ENCODE measurements around the gene UACA.
"Not testable (repeated sequence)": the region's sequence is repeated elsewhere in the genome, so short reads cannot be mapped to it uniquely, and the experiment has no call there.

The UACA gene

DNA sequence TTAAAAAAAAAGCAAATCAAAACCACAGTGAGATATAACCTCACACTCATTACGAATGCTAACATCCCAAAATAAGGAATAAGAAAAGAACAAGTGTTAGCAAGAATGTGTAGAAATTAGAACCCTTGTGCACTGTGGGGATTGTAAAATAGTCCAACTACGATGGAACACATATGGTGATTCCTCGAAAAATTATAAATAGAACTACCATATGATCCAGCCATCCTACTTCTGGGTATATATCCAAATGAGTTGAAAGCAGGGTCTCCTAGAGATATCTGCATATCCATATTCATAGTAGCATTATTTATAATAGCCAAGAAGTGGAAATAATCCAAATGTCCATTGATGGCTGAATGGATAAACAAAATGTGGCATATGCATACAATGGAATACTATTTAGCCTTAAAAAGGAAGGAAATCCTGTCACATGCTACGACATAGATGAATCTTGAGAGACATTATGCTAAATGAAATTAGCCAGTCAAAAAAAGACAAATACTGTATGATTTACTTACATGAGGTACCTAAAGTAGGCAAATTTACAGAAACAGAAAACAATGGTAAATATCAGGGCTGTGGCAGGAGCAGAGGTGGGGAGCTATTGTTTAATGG, 55.6 kb downstream of the UACA start:
- no peak for DNase-seq

DNA sequence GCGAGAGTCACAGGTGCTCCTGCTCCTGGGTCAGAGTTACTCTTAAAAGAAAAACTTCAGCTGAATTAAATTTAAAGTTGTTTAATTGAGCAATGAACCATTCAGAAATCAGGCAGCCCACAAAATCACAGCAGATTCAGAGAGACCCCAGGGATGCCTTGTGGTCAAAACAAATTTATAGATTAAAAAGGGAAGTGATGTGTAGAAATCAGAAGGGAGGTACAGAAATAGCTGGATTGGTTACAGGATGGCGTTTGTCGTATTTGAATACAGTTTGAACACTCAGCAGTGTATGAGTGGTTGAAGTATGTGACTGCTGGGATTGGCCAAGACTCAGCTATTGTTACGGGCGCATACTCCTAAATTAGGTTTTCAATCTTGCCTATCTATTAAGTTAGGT, 58.6 kb downstream of the UACA start:
- DNase-seq = no peak

DNA sequence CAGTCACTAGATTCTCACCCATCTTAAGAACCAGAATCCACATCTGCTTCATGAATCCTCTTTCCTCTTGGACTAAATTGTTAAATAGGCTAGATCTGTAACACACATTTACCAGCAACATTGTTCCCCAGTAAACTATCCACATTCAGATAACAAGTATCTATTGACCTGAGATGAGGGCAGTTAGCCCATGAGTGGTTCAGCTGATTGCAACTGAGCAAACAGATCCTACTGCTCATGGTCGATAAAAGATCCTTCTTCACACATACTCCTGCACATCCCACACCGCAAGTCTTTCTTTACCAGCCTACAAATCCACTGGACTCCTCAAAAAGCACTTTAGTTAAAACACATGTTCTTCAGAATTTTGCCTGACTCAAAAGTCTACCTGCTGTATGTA, 59.2 kb downstream of the UACA start:
- no peak for DNase-seq

DNA sequence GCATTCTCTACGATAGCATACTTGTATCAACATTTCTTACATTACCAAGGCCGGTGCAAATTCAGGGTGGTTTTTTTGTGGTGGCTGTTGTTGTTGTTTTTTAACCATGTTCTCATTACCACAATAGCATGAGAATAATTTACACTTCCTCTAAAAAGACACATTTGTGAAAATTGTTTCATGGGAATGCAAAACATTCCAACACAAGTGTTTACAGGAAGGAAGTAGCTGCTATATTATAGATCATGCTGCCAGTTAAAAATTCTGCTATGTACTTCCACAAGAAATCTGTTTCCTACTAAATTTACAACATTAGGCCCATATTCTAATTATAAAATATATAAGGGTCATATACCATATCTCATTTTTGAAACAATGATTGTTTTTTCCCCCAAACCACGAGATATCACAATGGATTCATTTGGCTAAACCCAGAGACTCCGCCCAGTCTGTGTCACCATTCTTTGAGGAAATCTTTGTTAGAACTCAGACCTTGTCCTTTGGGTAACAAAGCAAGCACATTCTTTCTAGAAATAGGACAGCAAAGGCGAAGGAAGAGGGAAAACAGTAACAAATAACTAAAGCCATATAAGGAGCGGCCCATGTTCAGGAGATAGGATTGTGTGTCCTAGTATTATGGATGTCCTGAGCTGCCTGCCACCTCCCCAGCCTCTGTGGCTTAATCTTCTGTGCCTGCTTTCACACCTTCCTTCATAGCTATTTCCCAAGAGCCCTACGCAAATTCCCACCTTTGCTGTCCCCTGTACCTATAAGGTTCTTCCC, 60.1 kb downstream of the UACA start:
- DNase-seq = no peak

DNA sequence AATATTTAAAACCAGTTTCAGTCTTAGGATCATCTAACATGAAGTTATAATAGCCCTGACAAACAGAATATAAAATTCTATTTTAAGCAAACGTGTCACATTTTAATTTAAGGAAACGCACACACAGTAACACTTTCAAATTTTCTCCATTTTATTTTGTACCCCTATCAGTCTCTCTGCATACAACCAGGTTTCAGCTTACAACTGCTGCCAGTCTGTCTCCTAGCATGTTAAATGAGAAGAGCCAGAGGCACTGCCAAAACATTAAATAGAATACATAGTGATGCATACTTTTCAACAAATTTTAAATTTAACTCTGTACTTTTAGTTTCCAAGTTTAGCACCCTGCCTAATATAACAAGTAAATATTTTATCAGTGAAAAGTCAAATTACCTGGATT, 60.8 kb downstream of the UACA start:
- no peak for DNase-seq

DNA sequence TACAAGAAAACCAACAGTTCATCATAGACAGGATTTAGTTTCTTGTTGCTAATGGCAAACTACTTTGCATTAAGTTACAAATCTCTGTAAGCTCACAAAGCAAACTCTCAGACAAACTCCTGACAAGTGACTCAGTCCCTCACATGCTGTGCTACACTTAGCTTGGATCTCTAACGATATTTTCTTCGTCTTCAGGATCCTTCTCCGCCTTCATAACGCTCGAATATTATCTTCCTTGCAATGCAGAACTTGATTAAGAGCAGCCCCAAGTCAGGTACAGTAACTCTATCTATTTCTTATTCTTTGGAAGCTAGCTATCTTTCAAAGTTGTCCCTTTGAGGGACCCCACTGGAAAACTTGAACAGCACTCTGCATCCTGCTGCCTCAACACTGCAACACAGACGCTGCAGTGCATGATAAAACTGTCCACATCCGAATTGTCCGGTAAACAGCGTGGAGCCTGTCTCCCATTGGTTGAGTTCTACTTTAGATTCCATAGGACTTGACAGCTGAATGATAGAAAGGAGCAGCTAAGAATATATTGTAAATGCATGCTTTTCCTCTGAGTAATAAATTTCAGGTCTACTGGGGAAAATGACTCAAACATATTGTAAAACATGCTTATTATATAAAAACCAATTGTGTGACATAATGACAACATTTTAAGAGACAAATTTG, 61.3 kb downstream of the UACA start:
- no peak for DNase-seq

DNA sequence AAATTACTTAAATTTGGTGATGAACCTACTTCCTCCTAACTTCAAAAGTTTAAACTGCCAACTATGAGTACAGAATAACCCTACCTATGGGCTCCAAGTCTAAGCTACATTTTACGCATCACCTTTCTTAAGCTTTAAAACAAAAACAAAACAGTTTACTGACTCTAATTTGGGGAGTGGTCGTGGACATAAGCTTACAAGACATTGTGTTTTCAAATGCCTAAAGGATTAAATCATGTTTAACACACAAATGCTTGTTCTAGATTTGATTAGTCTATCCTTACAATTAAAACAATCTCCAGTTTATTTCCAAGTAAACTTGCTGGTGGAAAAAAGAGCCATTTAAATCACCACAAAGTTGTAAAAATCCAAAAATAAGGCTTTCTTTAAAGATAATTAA, 62.2 kb downstream of the UACA start:
- no peak for DNase-seq

DNA sequence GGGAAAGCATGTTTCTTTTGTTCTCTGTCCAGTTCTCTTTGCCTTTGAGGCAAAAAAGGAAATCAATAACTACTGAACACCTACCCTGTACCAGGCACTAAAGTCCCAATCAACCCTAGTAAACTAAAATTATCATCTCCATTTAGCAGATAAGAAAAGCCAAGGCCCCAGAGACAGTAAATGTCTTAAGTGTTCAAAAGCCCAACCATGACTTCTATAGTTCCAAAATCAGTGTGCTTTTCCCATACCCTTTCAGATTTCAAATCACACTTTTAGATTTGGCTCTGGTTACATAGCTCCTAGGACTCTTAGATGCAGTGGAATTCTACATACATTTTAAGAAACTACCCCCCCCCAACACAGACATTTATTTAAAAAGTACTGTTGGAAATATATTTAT, 63.5 kb downstream of the UACA start:
- DNase-seq = no peak

DNA sequence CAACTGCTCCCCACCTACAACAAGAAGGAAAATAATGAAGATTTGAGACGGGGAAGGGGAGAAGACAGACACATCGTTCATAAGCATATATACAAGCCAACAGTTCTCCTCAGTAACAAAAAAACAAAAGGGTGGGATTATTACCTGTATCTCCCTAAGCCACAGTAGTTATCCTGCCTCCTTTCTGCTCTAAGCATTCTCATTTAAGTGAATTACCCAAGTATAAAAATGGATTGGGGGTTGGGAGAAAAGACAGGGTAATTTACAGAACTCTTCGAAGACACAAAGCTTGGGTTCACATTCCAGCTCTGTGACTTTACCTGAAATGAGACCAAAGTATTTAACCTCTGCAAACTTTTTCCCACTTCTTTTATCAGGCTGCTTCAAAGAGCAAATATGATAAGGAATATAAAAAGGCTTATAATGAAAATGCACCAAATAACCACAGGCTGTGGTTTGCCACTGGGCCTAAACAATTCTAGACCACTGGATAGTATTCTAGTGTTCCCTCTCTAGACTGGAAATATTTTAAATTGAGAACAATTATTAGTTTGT, 64.4 kb downstream of the UACA start:
- DNase-seq = no peak

DNA sequence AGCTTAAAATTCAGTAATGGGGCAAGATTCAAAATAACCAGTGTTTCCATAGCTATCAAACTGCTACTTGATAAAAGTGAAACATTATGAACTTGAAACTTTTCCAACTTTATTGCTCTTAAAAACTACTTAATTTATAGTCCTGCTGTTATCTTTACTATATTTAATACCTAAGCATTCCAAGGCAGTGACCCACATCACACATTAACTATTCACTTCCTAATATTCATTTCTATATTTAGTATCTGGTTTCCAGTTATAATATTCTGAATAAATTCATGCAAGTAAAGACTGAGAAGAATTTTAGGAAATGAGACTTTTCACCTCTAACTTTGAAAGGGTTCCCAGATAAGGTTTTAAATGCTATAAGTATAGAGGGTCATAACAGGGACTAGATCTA, 64.9 kb downstream of the UACA start:
- no peak for DNase-seq

DNA sequence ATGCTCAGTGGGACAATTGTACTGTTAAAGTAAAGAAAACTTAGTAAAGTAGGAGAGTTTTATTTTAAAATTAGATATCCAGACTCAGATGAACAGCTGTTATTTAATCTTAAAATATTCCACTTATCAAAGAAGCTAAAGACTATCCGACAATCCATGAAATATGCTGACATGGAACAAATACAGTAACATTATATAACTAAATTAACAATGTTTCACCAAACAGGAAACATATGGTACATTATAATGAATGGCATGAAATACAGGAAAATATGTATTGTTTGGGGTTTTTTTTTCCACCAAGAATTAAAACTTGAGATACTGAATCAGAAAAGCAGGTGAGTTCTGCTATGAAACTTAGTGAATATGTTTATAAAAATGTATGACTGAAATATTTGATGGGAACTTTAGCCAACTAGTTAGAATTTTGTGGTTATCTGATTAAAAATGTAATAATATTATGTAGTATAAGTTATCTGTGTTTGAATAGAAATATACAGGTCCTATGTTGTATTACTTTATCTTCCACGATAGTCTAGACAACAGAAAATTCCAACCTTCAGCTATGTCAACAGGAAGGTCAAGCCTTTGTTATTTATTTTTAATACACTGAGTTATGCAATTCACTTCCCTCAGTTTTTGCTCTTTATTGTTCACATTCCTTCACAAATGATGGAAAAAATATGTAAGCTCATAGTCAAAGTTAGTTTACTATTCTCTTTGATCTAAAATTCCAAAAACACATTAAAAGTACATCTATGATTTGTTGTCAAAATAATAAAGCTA, 72.7 kb downstream of the UACA start:
- DNase-seq = no peak

DNA sequence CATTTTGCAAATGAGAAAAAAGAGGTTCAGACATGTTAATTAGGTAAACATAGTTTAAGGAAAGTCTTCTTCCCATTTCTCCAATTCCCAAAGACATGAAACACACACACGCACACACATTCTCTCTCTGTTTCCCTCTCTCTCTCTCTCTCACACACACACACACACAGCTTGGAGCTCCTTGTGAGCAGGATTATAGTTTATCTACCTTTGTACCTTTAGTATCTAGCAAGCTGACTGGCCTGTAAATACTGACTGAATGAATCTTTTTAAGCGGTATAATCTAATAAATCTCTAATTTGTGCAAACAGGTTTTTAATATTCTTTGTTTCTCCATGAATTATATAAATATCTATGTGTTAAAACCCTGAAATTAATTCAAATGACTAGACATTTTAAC, 73.3 kb downstream of the UACA start:
- DNase-seq = no peak

DNA sequence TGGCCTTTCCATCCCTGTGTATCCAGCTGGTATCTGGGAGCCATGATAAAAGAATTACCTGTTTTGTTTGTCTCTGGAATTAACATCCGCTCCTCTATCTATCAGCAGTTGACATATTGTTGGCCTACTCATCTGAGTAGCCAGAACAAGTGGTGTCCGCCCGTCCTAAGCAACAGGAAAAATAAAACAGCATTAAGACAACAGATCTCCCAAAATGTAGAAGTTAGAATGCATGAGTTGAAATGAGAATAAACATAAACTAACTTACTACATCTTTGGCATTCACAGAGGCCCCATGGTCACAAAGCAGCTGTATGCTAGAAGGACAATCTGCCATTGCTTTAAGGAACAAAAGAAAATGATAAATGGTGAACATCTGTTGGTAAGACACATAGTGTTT, 75.9 kb downstream of the UACA start:
- no peak for DNase-seq

DNA sequence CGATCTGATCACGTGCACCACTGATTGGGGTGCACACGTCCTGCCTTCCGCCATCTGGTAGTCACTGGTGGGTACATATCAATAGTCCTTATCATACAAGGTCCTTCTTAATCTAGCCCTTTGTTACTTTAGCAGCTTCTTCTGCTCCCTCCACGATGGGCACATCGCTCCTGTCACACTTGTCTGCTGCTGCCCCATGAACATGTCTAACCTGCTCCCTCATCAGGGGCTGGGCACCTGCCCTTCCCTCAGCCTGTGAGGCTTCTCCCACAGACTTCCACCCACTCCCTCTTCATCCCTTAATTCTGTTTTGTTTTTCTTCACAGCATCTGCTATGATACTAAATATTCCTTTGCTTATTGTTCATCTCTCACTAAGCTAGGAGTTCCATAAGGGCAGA, 82.5 kb downstream of the UACA start:
- no peak for DNase-seq

DNA sequence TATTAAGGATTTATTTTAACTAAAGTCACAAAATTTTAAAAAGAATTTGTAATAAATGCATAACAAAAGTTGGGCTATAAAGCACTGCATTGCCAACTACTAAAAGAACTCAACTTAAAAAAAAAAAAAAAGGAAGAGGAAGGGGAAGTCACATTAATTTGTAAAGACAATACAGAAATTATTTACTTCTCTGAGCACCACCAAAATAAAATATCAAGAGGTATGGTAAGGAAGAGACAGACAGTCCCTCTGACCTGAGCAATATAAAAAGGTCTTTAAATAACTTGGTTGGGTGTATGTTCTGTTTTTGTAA, 83.5 kb downstream of the UACA start:
- no peak for DNase-seq

DNA sequence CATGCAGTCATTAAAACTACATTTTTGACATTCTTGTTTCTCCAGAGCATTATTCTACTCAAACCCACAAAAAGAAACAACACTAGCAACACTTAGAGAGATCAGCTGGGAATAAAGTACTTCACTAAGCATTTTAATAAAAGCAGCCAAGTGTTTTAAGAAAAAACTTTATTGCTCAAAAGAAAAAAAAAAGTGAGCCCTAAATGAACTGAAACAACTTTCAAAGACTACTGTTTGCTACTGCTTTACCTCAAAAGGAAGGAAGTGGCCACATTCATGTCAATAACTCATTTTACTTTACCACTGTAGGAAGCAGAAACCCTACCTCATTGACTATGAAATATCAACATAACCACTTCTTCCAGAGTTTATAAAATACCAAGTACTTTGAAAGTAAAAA, 91.3 kb downstream of the UACA start:
- no peak for DNase-seq

DNA sequence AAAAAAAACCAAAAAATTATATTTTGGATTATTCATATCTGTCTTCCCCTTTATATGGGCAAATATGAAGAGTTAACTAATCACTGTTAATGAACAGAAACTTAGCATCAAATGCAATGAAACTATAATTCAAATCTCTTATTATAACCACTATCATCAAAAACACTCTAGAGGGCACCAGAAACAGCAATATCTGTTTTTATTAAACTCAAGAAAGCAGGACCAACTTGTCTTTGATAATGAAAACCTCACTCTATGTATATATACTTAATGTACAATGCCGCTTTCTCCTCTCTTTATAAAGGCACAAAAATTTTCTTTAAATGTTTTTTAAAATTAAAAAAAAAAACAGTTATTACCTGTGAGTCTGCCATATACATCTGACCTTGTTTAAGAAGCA, 92.7 kb downstream of the UACA start:
- DNase-seq = no peak

DNA sequence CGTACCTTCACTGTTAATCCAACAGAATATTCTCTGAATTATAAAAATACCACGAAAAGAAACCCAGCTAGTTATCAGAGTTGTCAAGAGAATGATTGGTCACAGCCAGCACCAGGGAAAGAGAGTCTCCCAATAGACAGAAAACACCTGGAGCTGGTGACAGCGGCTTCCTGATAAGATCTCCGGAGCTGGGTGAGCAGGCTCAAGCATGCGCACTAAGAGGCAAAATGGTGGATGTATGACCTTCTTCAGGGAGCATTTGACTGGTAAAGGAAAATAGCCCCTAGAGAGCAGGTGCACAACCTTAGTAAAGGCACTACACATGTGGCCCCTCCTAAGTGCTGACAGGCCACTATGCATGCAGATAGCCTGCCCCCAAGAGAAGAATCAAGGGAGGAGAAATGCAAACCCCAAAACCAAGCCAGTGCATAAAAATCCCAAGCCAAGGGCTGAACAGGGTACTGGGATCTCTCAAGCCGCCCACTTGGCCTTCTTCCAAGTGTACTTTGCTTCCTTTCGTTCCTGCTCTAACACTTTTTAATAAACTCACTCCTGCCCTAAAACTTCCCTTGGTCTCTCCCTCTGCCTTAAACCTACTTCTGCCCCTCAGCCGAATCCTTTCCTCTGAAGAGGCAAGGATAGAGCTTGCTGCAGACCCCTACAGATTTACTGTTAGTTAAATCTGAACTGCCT, 93.2 kb downstream of the UACA start:
- DNase-seq = no peak

DNA sequence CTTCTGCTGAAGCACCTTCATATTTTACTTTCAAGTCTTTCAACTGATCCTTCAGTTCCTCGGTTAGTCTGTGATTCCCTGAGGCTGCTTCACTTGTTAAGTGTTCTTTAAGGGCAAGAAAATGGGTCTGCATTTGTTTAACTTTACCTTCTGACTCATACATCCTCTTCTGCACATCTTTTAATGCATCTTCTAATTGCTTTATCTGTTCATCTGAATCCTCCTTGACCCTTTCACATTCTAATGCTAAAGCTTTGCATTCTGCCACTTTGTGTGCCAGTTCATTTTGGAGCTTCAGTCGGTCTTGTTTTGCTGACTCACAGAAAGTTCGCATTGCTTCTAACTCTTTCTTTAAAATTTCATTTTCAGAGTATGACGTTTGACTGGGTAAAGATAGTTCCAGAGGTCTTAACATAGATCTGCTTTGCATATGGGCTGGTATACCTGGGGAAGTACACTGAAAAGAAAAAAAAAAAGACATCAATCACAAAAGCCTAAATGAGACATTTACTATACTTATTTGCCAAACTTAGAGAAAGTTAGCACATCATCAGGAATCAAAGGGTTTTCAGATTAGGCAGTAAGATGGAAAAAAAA, 94.3 kb downstream of the UACA start:
- DNase-seq = no peak

DNA sequence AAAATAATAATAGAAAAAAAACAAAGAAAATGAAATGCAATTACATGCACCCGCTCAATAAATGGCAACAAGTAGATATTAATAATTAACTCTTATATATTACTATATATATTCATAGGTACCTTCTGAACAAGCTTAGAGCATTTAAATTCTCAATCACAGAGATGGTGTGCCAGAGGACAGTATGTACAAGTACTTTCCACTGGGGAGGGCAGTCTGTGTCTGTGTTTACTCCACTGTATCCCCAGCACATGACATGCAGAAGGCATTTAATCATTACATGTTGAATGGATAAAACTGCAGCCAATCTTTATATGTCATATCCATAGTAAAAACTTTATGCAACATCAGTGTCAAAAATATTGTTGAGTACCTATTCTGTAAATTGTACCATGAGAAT, 97.8 kb downstream of the UACA start:
- no peak for DNase-seq

DNA sequence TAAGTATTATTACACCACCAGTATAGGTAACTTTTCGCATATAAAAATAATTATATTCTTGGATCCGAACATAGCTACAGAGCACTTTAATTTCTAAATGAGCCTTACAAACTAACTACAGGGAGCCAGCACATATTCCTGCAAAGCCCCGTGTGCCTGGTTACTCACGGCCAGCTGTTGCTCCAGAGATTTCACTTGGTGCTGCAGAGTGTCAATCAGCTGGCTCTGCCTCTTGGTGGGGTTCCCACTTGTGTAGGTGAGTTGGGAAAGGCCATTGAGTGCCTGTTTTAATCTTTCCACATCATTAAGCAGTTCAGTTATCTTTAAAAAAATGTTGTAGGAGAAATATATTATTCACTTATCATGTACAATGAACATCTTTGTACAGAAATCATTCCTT, 98.9 kb downstream of the UACA start:
- no peak for DNase-seq

DNA sequence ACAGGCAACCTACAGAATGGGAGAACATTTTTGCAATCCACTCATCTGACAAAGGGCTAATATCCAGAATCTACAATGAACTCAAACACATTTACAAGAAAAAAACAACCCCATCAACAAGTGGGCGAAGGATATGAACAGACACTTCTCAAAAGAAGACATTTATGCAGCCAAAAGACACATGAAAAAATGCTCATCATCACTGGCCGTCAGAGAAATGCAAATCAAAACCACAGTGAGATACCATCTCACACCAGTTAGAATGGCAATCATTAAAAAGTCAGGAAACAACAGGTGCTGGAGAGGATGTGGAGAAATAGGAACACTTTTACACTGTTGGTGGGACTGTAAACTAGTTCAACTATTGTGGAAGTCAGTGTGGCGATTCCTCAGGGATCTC, 100.3 kb downstream of the UACA start:
- not testable (repeated sequence) for DNase-seq

Measured in 8988T (cell line).